Gastroesophageal sphincter (tissue), 3 donors: ENCODE data around the gene NDFIP1.
A peak's percentile ranks its signal among the peaks of the same experiment; 100 is the strongest.

Source experiments
- CTCF ChIP-seq, 4 experiments: fragments of 200-600 bp in 2 of 4; fragments of 450-650 bp in 2 of 4; sonication (generic) in 1 of 4; IDR thresholded peaks; one replicate each; pipeline ENCODE4 v1.5.1; 2017 to 2019; ENCODE audit warnings: antibody characterized with exemption in 4 of 4, mild to moderate bottlenecking in 2 of 4, moderate library complexity in 2 of 4
- EP300 ChIP-seq: sonication (generic); formaldehyde crosslinking; IDR thresholded peaks from one replicate; pipeline ENCODE4 v1.6.1; 2017; ENCODE audit warnings: antibody characterized with exemption, mild to moderate bottlenecking
- POLR2A ChIP-seq, 2 donors: fragments of 450-650 bp; IDR thresholded peaks; one replicate each; pipeline ENCODE4 v1.6.1; 2017; ENCODE audit warnings: antibody characterized with exemption in 2 of 2, mild to moderate bottlenecking in 2 of 2, moderate library complexity in 1 of 2
- POLR2AphosphoS5 ChIP-seq: sonication (generic); formaldehyde crosslinking; IDR thresholded peaks from one replicate; pipeline ENCODE4 v1.6.1; 2017; ENCODE audit warnings: antibody characterized with exemption

GRCh38 chr5:142106061-142106460 is 2.5 kb upstream of the NDFIP1 start:
- TF ChIP-seq POLR2AphosphoS5 = peak; percentile 65
- TF ChIP-seq CTCF (IDR thresholded peaks at IDR 0.05) = no peak
- TF ChIP-seq EP300 = no peak
- TF ChIP-seq POLR2A (IDR thresholded peaks at IDR 0.05) = no peak
